ENCODE results near the gene SLC27A4.

GRCh38 chr9:128349125-128349524 is 8.8 kb downstream of the SLC27A4 start:
- TF ChIP-seq CTCF (IDR thresholded peaks at IDR 0.05) (no peak), POLR2A (IDR thresholded peaks at IDR 0.05) (no peak)

Measured in ovary (tissue), 3 donors.